GM20000 (cell line): Measurements from ENCODE around the gene DAPL1.

ENCODE experiments used
- DNase-seq: peaks from one replicate; pipeline ENCODE4 v3.0.0; 2012; ENCODE audit warnings: low spot score
- TF ChIP-seq, protein P1 (sequence below): IDR thresholded peaks from 2 replicates; pipeline ENCODE4 v1.5.1; 2012; ENCODE audit warnings: mild to moderate bottlenecking, control low read depth; ENCODE audit errors: extremely low read depth, missing control alignments

The DAPL1 gene

GRCh38 chr2:158818511-158818910 lies 23.4 kb downstream of the DAPL1 start:
- TF ChIP-seq, protein P1, sequence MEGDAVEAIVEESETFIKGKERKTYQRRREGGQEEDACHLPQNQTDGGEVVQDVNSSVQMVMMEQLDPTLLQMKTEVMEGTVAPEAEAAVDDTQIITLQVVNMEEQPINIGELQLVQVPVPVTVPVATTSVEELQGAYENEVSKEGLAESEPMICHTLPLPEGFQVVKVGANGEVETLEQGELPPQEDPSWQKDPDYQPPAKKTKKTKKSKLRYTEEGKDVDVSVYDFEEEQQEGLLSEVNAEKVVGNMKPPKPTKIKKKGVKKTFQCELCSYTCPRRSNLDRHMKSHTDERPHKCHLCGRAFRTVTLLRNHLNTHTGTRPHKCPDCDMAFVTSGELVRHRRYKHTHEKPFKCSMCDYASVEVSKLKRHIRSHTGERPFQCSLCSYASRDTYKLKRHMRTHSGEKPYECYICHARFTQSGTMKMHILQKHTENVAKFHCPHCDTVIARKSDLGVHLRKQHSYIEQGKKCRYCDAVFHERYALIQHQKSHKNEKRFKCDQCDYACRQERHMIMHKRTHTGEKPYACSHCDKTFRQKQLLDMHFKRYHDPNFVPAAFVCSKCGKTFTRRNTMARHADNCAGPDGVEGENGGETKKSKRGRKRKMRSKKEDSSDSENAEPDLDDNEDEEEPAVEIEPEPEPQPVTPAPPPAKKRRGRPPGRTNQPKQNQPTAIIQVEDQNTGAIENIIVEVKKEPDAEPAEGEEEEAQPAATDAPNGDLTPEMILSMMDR = no peak

GRCh38 chr2:158822193-158822592 lies 27.1 kb downstream of the DAPL1 start:
- TF ChIP-seq, protein P1 = no peak
- DNase-seq = no peak

More at GRCh38 chr2:158818511-158818910, 23.4 kb downstream of the DAPL1 start:
- no peak for DNase-seq

DNA sequence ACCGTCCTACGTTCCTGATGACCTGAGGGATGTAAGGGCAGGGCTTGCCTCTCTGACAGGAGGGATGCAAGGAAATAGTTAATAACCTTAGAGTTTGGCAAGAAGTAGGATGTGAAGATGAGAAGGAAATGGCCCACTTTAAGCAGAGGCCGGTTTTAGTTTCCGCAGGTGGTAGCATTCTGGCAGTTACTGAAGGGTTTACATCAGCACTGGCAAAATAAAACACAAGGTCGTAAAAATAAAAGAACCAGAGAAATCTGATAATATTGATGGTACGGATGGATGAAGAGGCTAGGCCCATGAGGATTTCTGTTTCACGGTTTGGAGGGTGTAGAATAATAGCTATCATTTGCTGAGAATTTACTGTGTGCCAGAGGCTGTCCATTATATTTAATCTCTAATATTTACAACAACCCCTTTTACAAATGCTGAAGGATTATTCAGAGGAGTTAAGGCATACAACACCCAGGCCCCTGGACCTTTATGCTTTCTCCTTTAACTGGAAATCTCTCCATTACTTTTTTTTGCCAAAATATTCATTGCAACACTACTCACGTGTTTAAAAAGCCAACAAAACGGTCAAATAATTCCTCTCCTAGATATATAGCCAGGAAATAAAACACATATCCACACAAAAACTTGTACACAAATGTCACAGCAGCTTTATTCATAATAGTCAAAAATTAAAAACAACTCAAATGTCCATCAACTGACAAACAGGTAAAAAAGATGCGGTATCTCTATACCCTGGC lies 28.5 kb downstream of the DAPL1 start:
- no peak for DNase-seq
- TF ChIP-seq, protein P1 = no peak

GRCh38 chr2:158825021-158825420 lies 29.9 kb downstream of the DAPL1 start:
- TF ChIP-seq, protein P1 = no peak
- DNase-seq = no peak

DNA sequence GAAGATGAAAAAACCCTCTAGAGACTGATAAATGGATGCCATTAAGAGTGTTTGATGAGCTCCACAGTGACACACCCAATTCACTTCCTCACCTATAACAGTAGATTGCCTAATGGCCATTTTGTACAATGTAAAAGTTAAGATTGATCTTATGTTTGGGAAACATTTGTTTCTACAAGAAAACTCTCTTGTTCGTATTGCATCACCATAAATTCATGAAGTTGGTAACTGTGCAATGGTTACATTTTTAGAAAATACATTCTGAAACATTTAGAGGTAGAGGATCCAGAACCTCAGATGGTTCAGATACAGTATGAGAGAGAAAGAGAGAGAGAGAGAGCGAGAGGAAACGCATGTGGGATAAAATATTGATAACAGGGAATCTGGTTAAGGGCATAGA lies 31.8 kb downstream of the DAPL1 start:
- TF ChIP-seq, protein P1 = no peak
- no peak for DNase-seq

- no peak for DNase-seq
- TF ChIP-seq, protein P1 = no peak
Measured at GRCh38 chr2:158828378-158829164, 33.5 kb downstream of the DAPL1 start.

GRCh38 chr2:158829167-158829566 lies 34.0 kb downstream of the DAPL1 start:
- no peak for DNase-seq

More at GRCh38 chr2:158829167-158829566, 34.0 kb downstream of the DAPL1 start:
- TF ChIP-seq, protein P1 = no peak
